Heart right ventricle (tissue), 16 donors: Measurements from ENCODE around the gene ADSS1. TPM values are rescaled to one million over a fixed set of nuclear protein-coding genes. Genes with fewer than 3 reads are reported as not detected.

Experiments
- ATAC-seq, 8 donors: fragments of 200-7000 bp; cut with Tn5 transposase; one replicate each; pipeline ENCODE4 v1.9.1; 2020; ENCODE audit warnings: mild to moderate bottlenecking in 8 of 8, moderate library complexity in 8 of 8, moderate number of reproducible peaks in 1 of 8
- DNase-seq, 2 donors: peaks; one replicate each; pipeline ENCODE4 v3.0.0-alpha.2; 2020
- H3K27ac ChIP-seq, 10 donors: fragments of 200-600 bp; sonication (generic) in 2 of 10; one replicate each; pipeline versions ENCODE4 v1.5.0 to v1.8.0; 2020 to 2022; ENCODE audit warnings: mild to moderate bottlenecking in 3 of 10
- H3K27me3 ChIP-seq, 7 donors: fragments of 200-600 bp; one replicate each; pipeline ENCODE4 v1.8.0; 2021 to 2022; ENCODE audit warnings: mild to moderate bottlenecking in 2 of 7
- H3K36me3 ChIP-seq, 9 donors: fragments of 200-600 bp; sonication (generic) in 1 of 9; one replicate each; pipeline versions ENCODE4 v1.5.0 to v1.8.0; 2020 to 2022; ENCODE audit warnings: mild to moderate bottlenecking in 2 of 9
- H3K4me1 ChIP-seq, 9 donors: fragments of 200-600 bp; sonication (generic) in 1 of 9; one replicate each; pipeline versions ENCODE4 v1.5.0 to v1.8.0; 2020 to 2022; ENCODE audit warnings: mild to moderate bottlenecking in 4 of 9
- H3K4me3 ChIP-seq, 10 donors: fragments of 200-600 bp; sonication (generic) in 2 of 10; one replicate each; pipeline versions ENCODE4 v1.5.0 to v1.8.0; 2020 to 2022; ENCODE audit warnings: mild to moderate bottlenecking in 7 of 10, moderate library complexity in 2 of 10
- H3K9me3 ChIP-seq, 11 donors: fragments of 200-600 bp in 10 of 11; sonication (generic) in 2 of 11; one replicate each; pipeline versions ENCODE4 v1.5.0 to v1.8.0; 2013 to 2022; ENCODE audit warnings: mild to moderate bottlenecking in 2 of 11, control low read depth in 1 of 11, moderate library complexity in 1 of 11
- CTCF ChIP-seq, 9 donors: fragments of 200-600 bp; sonication (generic) in 2 of 9; IDR thresholded peaks; one replicate each; pipeline versions ENCODE4 v1.5.0 to v1.8.0; 2021 to 2022; ENCODE audit warnings: antibody characterized with exemption in 9 of 9, mild to moderate bottlenecking in 5 of 9, moderate library complexity in 1 of 9
- WGBS, 2 donors: extraction: QIAGEN DNeasy Blood & Tissue Kit; methylation state at CpG; one replicate each; pipeline ENCODE4 v1.1.7; 2013; ENCODE audit warnings: inconsistent platforms in 1 of 2; 5-methylcytosine and 5-hydroxymethylcytosine counted together
- intact Hi-C, 10 donors: fragments of 100-400 bp; cut with DNase I; formaldehyde crosslinking; loops; one replicate each; pipeline versions ENCODE4 v1.11.1 to v1.14.2; 2022
- polyA plus RNA-seq, 2 donors: library from polyadenylated mRNA; stranded (reverse); fragments of 200-250 nt; gene quantifications; one replicate each; pipeline ENCODE4 v1.2.3, GENCODE V29; 2013
- total RNA-seq, 10 donors: library from RNA; stranded (reverse); fragmentation: NEBNext Ultra II Directional in 3 of 10; extraction: Animal tissue kit (Norgen Biotek cat#: 25700) in 3 of 10; gene quantifications; one replicate each; pipeline versions ENCODE4 v1.2.1 to v1.2.4, GENCODE V29; 2021 to 2023
- donor health status: Arrhythmogenic right ventricular cardiomyopathy.
- donor health status: ischemic (EF 13 %, LVEDD 7.1; RV severe dilation, severe dysfunction).
- donor health status: healthy with polysubstance abuse.
- donor health status: DM: no; HTN: yes; CAD: no.
- donor health status: DM: no; HTN: no; CAD: no.
- donor health status: ischemic (EF 25% LVEDD 6.9; RV normal size, moderate dysfunction).
- donor health status: ischemic (EF 25% LVEDD 5.7; RV mildly dilated, moderate dysfunction).
- donor health status: healthy.
- donor health status: DM: yes; HTN: yes; CAD: no.
- donor health status: Ischemic cardiomyopathy.
- donor health status: ischemic (EF 35%, LVEDD 5.7; RV mildly dilated, moderate dysfunction).
- donor health status: nonischemic (EF 11% LVEDD 7.7; RV severe dilation, severe dysfunction).
- donor health status: DM: yes; HTN: yes; CAD: no.
- donor health status: PGD.
- donor health status: ischemic (EF 29% LVEDD 5.4; RV normal size, mild dysfunction).
- donor health status: nonischemic (EF 23%, LVEDD 6.1; RV moderate dilation, normal function).

The ADSS1 gene
- total and polyA plus RNA-seq, 12 donors = 74.6 to 295 (median 195) TPM

DNA sequence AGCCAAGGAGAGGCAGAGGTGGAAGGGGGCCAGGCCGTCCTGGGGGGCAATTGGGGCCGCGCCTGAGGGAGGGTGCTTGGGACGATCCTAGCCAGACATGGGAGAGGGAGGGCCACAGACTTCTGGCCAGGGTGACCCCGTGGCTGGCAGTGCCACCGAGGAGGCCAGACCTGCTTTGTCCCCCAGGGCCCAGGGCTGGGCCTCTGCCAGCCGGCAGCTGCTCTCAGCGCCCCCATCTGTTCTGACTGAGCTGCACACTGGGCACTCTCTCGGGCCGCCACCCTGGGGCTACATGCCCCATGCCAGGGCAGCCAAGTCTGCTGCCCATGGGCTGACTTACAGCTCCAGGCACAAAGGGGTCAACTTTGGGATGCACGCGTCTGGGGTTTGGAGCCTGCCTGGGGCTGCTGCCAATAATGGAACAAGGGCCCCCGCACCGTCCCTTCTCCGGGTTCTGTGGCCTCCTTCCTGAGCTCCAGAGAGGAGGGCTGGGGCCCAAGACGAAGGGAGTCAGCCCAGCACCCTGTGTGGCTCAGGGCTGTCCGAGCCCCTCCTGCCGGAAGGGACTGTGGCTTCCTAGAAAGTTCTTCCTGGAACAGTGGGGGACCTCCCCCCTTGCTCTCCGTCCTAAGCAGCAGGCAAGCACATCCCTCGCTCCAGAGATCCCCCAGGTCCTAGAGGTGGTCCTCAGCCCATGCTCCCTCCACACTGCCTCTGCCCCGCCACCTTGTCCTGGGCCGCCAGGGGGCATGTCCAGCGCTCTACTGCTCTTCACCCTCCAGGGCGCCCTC is 1.1 kb downstream of the ADSS1 start:
- DNase-seq (peak; percentile 65 to 76), ATAC-seq (peak; percentile 21 to 71 (median 66))
- Histone ChIP-seq H3K4me3 (peak overlapping the region; percentile 34 to 84 (median 73)), H3K27ac (peak overlapping the region; percentile 85 to 98 (median 90)), H3K9me3 (no peaks in the 10 kb centered on the region), H3K4me1 (peaks cover 23 to 77% (median 47%) of the 10 kb centered on the region in 9 donors), H3K36me3 (peaks cover 0 to 4% (median 0%) of the 10 kb centered on the region in 9 donors), H3K27me3 (no peaks in the 10 kb centered on the region)
- TF ChIP-seq CTCF (IDR thresholded peaks at IDR 0.05) = peak in 7 of 9 donors; percentile 18 to 51 (median 23)
- intact Hi-C loops = loop anchor here in 3 of 10 donors (10.0 kb wide), 1 partner anchor 140 kb away; no protein-coding TSS in a partner anchor
- WGBS, 2 donors = 16 to 18% methylated on average over 24 of the region's 24 CpGs

- Histone ChIP-seq H3K4me3 (peak overlapping the region in 8 of 10 donors; percentile 70 to 84 (median 73)), H3K27me3 (no peaks in the 10 kb centered on the region), H3K36me3 (peaks cover 0 to 4% (median 0%) of the 10 kb centered on the region in 9 donors), H3K27ac (peak overlapping the region; percentile 31 to 98 (median 90)), H3K9me3 (no peaks in the 10 kb centered on the region), H3K4me1 (peaks cover 24 to 84% (median 47%) of the 10 kb centered on the region in 9 donors)
- ATAC-seq = peak in 3 of 8 donors; percentile 0 to 4 (median 1)
- 60 to 64% methylated on average over 25 of the region's 25 CpGs for WGBS, 2 donors
- DNase-seq = no peak
- intact Hi-C loops = loop anchor here in 3 of 10 donors (10.0 kb wide), 1 partner anchor 141 kb away; no protein-coding TSS in a partner anchor
- peak in 1 of 9 donors; percentile 18 for TF ChIP-seq CTCF (IDR thresholded peaks at IDR 0.05)
Observed at GRCh38 chr14:104725772-104726548, 1.9 kb downstream of the ADSS1 start.

DNA sequence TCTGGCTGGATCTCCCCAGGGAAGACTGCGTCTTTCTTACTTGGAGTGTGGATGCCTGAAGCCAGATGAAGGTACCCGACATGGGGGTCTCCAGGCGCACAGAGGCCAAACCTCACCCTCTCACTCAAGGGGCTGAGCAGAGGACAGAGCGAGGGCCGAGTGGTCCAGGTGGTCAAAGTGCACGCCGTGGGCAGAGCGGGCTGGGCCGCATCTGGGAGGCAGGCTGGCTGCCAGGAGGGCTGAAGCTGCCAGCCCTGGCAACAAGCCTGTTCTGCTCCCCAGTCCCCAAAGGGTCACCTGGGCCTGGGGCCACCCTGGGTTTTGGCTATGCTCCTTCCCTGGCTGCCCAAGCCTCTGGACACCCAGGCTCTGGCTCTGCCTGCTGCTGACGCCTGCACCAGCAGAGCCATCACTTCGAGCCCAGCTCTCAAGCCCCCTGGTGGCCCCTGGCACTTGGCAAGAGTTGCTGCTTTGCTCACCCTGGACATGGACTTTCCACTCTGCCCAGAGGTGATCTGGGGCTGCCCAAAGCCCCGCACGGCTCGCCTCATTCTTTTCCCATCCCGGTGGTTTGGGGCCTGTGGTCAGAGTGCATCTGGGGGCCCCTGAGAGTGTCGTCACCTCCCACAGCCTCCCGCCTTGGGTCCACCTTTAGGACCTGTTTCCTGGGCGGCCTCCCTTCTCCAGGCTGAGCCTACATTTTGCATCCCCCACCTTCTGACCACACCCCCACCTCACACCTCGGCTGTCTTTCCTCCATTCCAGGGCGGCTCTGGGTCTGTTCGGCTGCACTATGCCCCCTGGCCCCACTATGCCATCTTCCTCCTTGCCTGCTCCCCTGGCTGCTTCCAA is 2.8 kb downstream of the ADSS1 start:
- intact Hi-C loops = loop anchor here in 3 of 10 donors (10.0 kb wide), 1 partner anchor 142 kb away; no protein-coding TSS in a partner anchor
- no peak for ATAC-seq
- H3K27ac ChIP-seq = peak overlapping the region in 8 of 10 donors; percentile 23 to 95 (median 88)

More for the DNA sequence above, 2.8 kb downstream of the ADSS1 start:
- Histone ChIP-seq H3K4me3 (no peak overlapping the region), H3K4me1 (peaks cover 30 to 87% (median 50%) of the 10 kb centered on the region in 9 donors), H3K27me3 (no peaks in the 10 kb centered on the region), H3K36me3 (no peaks in the 10 kb centered on the region), H3K9me3 (no peaks in the 10 kb centered on the region)
- no peak for DNase-seq
- 52 to 59% methylated on average over 21 of the region's 21 CpGs for WGBS, 2 donors
- TF ChIP-seq CTCF (IDR thresholded peaks at IDR 0.05) = no peak
